Globus pallidus (tissue), 1 donor: ENCODE measurements around the gene TMEFF2.

Source experiments
- DNase-seq: peaks from one replicate; pipeline ENCODE4 v3.0.0-alpha.2; 2015; ENCODE audit warnings: low spot score

TMEFF2 gene

GRCh38 chr2:191905336-191905735 lies 289.4 kb downstream of the TMEFF2 start:
- DNase-seq: no peak

GRCh38 chr2:191901031-191901430 lies 293.7 kb downstream of the TMEFF2 start:
- DNase-seq: no peak

GRCh38 chr2:191899410-191899809 lies 295.3 kb downstream of the TMEFF2 start:
- no peak for DNase-seq
